ENCODE results near the gene LDHAL6B. TPM values are rescaled to one million over a fixed set of nuclear protein-coding genes. Genes with fewer than 3 reads are reported as not detected.

LDHAL6B gene
- total and polyA plus RNA-seq, 2 of the 8 experiments (the other 6 are each of a cell fraction or from before 2014, with no cell fraction given), result not detected

DNA sequence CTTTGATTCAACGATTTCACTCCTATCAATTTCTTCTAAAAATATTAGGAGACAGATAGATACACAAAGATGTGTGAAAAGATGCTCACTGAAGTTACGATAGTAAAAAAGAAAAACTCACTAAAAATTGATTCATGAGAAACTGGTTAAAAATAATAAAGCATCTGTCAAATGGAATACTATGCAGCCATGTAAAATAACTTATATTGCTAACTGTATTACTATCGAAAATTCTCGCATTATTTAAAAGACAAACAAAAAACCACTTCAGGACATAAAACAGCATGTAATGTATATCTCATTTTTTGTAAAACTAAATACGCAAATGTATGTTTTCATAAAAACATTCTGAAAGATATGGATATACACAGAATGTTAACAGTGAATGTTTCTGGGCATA is 33.4 kb upstream of the LDHAL6B start (continued):
- TF ChIP-seq, protein P1, sequence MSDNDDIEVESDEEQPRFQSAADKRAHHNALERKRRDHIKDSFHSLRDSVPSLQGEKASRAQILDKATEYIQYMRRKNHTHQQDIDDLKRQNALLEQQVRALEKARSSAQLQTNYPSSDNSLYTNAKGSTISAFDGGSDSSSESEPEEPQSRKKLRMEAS (IDR thresholded peaks at IDR 0.05), result no peak

All from H1 (cell line).